Measurements from ENCODE around the gene RNF7.

DNA sequence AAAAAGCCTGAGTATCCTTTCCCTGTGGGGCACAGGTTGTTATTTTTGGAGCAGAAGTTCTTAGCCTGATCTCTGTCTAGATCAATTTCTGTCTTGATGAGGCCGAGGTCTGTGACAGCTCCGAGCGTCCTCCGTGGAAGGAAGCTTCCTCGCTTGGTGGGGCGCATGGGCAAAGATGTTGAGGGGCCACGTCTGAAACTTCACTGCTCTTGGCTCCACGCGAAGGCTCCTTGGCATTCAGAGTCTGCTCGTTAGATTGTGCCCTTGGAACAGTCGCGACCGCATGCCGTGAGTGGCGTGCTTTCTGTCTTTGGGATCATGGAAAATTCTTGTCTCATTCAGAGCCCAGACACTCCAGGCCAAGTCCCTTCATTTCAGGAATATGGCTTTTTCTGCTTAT lies 38.8 kb downstream of the RNF7 start:
- TF ChIP-seq, protein P1, sequence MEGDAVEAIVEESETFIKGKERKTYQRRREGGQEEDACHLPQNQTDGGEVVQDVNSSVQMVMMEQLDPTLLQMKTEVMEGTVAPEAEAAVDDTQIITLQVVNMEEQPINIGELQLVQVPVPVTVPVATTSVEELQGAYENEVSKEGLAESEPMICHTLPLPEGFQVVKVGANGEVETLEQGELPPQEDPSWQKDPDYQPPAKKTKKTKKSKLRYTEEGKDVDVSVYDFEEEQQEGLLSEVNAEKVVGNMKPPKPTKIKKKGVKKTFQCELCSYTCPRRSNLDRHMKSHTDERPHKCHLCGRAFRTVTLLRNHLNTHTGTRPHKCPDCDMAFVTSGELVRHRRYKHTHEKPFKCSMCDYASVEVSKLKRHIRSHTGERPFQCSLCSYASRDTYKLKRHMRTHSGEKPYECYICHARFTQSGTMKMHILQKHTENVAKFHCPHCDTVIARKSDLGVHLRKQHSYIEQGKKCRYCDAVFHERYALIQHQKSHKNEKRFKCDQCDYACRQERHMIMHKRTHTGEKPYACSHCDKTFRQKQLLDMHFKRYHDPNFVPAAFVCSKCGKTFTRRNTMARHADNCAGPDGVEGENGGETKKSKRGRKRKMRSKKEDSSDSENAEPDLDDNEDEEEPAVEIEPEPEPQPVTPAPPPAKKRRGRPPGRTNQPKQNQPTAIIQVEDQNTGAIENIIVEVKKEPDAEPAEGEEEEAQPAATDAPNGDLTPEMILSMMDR (IDR thresholded peaks at IDR 0.05; ENCODE audit: extremely low read depth in 1 of 2, insufficient read depth in 1 of 2, low read depth in 1 of 2, low read length in 2 of 2), result no peak
- TF ChIP-seq POLR2A (IDR thresholded peaks at IDR 0.05; ENCODE audit: low read depth, low read length), result no peak
